DND-41 (cell line): ENCODE results near the gene KRTAP10-7.

ENCODE experiments used
- ATAC-seq: fragments of 200-7000 bp; cut with Tn5 transposase; 3 replicates; pipeline ENCODE4 v1.9.1; 2021; ENCODE audit warnings: low read depth; ENCODE audit not compliant: insufficient read depth
- DNase-seq: peaks from one replicate; pipeline ENCODE4 v3.0.0-alpha.2; 2020
- H2AFZ ChIP-seq: 2 replicates; pipeline ENCODE4 v1.6.0; 2012; ENCODE audit warnings: low read depth, low read length
- H3K27ac ChIP-seq: 2 replicates; pipeline ENCODE4 v1.5.1; 2012; ENCODE audit warnings: low read length, inconsistent platforms
- H3K27me3 ChIP-seq: fragments of 200-600 bp; sonication (generic); 2 replicates; pipeline ENCODE4 v1.6.0; 2012; ENCODE audit warnings: low read length, mild to moderate bottlenecking, inconsistent platforms; ENCODE audit not compliant: insufficient read depth, poor library complexity
- H3K36me3 ChIP-seq: 2 replicates; pipeline ENCODE4 v1.5.1; 2012; ENCODE audit warnings: low read length, inconsistent platforms; ENCODE audit not compliant: insufficient read depth
- H3K4me1 ChIP-seq: 2 replicates; pipeline ENCODE4 v1.5.1; 2012; ENCODE audit warnings: mild to moderate bottlenecking, low read length; ENCODE audit not compliant: insufficient read depth
- H3K4me2 ChIP-seq: 2 replicates; pipeline ENCODE4 v1.6.0; 2012; ENCODE audit warnings: mild to moderate bottlenecking, moderate library complexity, low read length, inconsistent platforms; ENCODE audit not compliant: insufficient read depth
- H3K4me3 ChIP-seq, 2 experiments: fragments of 200-600 bp in 1 of 2; shearing (Covaris generic) in 1 of 2; 2 replicates each; pipeline ENCODE4 v1.5.1; 2012 to 2016; ENCODE audit warnings: inconsistent platforms in 2 of 2, low read length in 2 of 2, mild to moderate bottlenecking in 2 of 2, low read depth in 1 of 2, moderate library complexity in 1 of 2
- H3K79me2 ChIP-seq: 2 replicates; pipeline ENCODE4 v1.6.0; 2012; ENCODE audit warnings: low read length, inconsistent platforms; ENCODE audit not compliant: insufficient read depth
- H3K9ac ChIP-seq: 2 replicates; pipeline ENCODE4 v1.6.0; 2012; ENCODE audit warnings: low read depth, mild to moderate bottlenecking, inconsistent platforms, low read length, moderate library complexity
- H3K9me3 ChIP-seq: 2 replicates; pipeline ENCODE4 v1.5.1; 2012; ENCODE audit warnings: low read length, moderate library complexity, mild to moderate bottlenecking, inconsistent platforms; ENCODE audit not compliant: insufficient read depth, severe bottlenecking
- H4K20me1 ChIP-seq: 2 replicates; pipeline ENCODE4 v1.6.0; 2012; ENCODE audit warnings: low read length; ENCODE audit not compliant: insufficient read depth
- EZH2 ChIP-seq: IDR thresholded peaks from 3 replicates; pipeline ENCODE4 v1.6.1; 2012; ENCODE audit warnings: borderline replicate concordance, low read depth, mild to moderate bottlenecking, moderate library complexity, low read length, inconsistent platforms; ENCODE audit not compliant: severe bottlenecking
- TF ChIP-seq, protein P1 (sequence below): IDR thresholded peaks from 2 replicates; pipeline ENCODE4 v1.5.1; 2012; ENCODE audit warnings: borderline replicate concordance, low read length, moderate library complexity, mild to moderate bottlenecking; ENCODE audit not compliant: poor library complexity, severe bottlenecking; ENCODE audit errors: extremely low read depth

The KRTAP10-7 gene

DNA sequence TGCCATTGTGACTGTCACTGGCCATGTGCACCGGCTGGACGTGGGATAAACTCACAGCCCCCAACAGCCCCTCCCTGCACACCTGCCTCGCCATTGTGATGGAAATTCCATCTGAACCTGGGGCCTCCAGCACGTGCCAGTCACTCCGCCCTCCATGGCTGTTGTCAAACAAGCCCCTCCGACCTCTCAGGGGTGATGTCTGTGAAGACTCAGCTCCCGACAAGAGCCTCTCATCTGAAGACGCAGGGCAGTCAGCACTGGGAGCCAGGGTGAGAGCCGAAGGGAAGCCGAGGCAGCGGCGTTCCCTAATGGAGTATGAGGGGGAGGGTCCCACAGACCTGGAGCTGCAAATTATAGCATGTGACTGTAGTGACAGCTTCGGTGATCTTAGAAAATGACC is 47.7 kb upstream of the KRTAP10-7 start:
- TF ChIP-seq, protein P1, sequence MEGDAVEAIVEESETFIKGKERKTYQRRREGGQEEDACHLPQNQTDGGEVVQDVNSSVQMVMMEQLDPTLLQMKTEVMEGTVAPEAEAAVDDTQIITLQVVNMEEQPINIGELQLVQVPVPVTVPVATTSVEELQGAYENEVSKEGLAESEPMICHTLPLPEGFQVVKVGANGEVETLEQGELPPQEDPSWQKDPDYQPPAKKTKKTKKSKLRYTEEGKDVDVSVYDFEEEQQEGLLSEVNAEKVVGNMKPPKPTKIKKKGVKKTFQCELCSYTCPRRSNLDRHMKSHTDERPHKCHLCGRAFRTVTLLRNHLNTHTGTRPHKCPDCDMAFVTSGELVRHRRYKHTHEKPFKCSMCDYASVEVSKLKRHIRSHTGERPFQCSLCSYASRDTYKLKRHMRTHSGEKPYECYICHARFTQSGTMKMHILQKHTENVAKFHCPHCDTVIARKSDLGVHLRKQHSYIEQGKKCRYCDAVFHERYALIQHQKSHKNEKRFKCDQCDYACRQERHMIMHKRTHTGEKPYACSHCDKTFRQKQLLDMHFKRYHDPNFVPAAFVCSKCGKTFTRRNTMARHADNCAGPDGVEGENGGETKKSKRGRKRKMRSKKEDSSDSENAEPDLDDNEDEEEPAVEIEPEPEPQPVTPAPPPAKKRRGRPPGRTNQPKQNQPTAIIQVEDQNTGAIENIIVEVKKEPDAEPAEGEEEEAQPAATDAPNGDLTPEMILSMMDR: no peak
- TF ChIP-seq EZH2: no peak
- H3K9me3 ChIP-seq: no peaks in the 10 kb centered on the region
- no peak overlapping the region for H3K27ac ChIP-seq
- H3K9ac ChIP-seq: no peak overlapping the region
- no peaks in the 10 kb centered on the region for H3K27me3 ChIP-seq
- H4K20me1 ChIP-seq: 0 out of 2 replicates have a peak, but pooled peaks cover 3% of the 10 kb centered on the region
- H3K36me3 ChIP-seq: no peaks in the 10 kb centered on the region
- no peaks in the 10 kb centered on the region for H3K4me1 ChIP-seq
- H3K79me2 ChIP-seq: no peaks in the 10 kb centered on the region
- ATAC-seq (no peak), DNase-seq (no peak)
- H3K4me3 ChIP-seq: no peak overlapping the region
- H3K4me2 ChIP-seq: no peak overlapping the region
- H2AFZ ChIP-seq: no peak overlapping the region

DNA sequence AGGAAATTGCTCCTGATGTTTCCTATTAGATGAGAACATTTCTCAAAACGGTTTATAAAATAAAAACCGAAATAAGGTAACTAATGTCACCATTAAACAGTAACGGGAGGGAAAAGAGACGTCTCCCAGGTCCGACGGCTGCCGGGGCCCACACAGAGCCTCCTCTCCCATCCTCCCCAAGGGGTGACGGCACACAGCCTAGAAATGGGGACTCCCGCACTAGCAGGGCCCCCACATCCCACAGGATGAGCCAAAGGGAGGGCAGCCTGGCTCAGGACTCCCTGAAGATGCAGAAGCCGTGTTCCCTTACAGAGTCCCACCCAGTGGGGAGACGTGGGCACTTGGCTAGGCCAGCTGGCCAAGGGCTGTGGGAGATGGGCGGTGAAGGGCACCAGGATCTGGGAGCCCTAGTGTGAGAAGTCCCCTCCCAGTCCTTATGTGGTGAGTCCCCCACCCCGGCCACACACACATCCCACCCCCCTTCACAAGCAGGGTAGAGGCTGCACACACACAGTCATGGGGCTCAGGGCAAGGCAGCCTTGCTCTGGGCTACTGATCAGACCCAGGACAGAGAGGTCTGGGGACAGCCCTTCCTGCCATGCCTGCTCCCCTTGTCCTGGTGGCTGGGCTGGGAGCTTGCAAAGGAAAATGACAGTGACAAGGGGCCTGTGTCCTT is 45.1 kb upstream of the KRTAP10-7 start:
- no peaks in the 10 kb centered on the region for H3K4me1 ChIP-seq

DNA sequence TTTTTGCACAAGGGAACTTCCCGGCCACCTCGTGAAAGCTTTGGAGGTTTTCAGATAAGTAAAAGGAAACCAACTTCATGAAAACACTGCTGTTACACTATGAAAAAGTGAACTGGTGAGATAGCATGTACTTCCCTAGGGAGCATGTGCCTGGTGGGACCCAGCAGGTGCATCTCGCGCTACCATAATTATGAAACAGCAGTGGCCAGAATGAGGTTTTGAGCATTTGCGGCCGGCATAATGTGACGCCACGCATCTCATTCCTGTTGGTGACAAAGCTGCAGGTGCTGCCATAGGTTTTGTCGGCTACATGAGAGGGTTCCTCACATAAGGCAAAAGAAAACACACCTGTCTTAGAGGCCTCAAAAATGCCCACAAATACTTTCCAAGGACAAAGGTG is 43.5 kb upstream of the KRTAP10-7 start:
- Histone ChIP-seq H3K9me3 (no peaks in the 10 kb centered on the region), H3K27me3 (no peaks in the 10 kb centered on the region), H3K79me2 (no peaks in the 10 kb centered on the region), H3K4me2 (no peak overlapping the region), H2AFZ (no peak overlapping the region), H4K20me1 (no peaks in the 10 kb centered on the region), H3K27ac (no peak overlapping the region), H3K4me1 (no peaks in the 10 kb centered on the region), H3K4me3 (no peak overlapping the region), H3K36me3 (no peaks in the 10 kb centered on the region), H3K9ac (no peak overlapping the region)
- DNase-seq: no peak
- TF ChIP-seq, protein P1: no peak
- no peak for TF ChIP-seq EZH2
- ATAC-seq: no peak

More for the DNA sequence above, 45.1 kb upstream of the KRTAP10-7 start:
- no peak for ATAC-seq
- no peak for DNase-seq
- H3K9me3 ChIP-seq: no peaks in the 10 kb centered on the region
- no peaks in the 10 kb centered on the region for H3K27me3 ChIP-seq
- H4K20me1 ChIP-seq: no peaks in the 10 kb centered on the region
- no peak overlapping the region for H2AFZ ChIP-seq
- H3K4me2 ChIP-seq: no peak overlapping the region
- no peak overlapping the region for H3K27ac ChIP-seq
- H3K36me3 ChIP-seq: no peaks in the 10 kb centered on the region
- H3K4me3 ChIP-seq: no peak overlapping the region
- H3K9ac ChIP-seq: no peak overlapping the region
- no peaks in the 10 kb centered on the region for H3K79me2 ChIP-seq
- TF ChIP-seq, protein P1: no peak
- TF ChIP-seq EZH2: no peak
